CD4-positive, CD25-positive, alpha-beta regulatory T cell (primary cell): ENCODE measurements around the gene TMEM154. TPM values are rescaled to one million over a fixed set of nuclear protein-coding genes. Genes with fewer than 3 reads are reported as not detected.

Experiments used
- ATAC-seq, 2 donors: fragments of 150-1000 bp; cut with Tn5 transposase; one replicate each; pipeline ENCODE4 v1.10.0; 2021; ENCODE audit warnings: low read depth in 2 of 2, moderate number of reproducible peaks in 2 of 2, moderate library complexity in 1 of 2
- DNase-seq, 3 donors: peaks; one replicate each; pipeline versions ENCODE4 v3.0.0 to v3.0.0-alpha.2; 2012 to 2022; ENCODE audit warnings: mixed read lengths in 1 of 3
- H3K27ac ChIP-seq: one replicate; pipeline ENCODE4 v1.7.0; 2013; ENCODE audit warnings: mild to moderate bottlenecking, low read length; ENCODE audit not compliant: insufficient read depth, poor library complexity, severe bottlenecking
- H3K27me3 ChIP-seq: one replicate; pipeline ENCODE4 v1.7.0; 2013; ENCODE audit warnings: low read length; ENCODE audit not compliant: control insufficient read depth, insufficient read depth
- H3K36me3 ChIP-seq: one replicate; pipeline ENCODE4 v1.7.0; 2013; ENCODE audit warnings: mild to moderate bottlenecking, low read length, moderate library complexity; ENCODE audit not compliant: control insufficient read depth, insufficient read depth
- H3K4me1 ChIP-seq: 2 replicates; pipeline ENCODE4 v1.7.0; 2013; ENCODE audit warnings: mild to moderate bottlenecking, low read length; ENCODE audit not compliant: insufficient read depth, control insufficient read depth, poor library complexity, severe bottlenecking
- H3K4me3 ChIP-seq: one replicate; pipeline ENCODE4 v1.7.0; 2013; ENCODE audit warnings: low read depth, mild to moderate bottlenecking, low read length, moderate library complexity
- H3K9me3 ChIP-seq, 2 experiments: 1 replicate in 1 of 2; 2 replicates in 1 of 2; pipeline ENCODE4 v1.7.0; 2013; ENCODE audit warnings: low read length in 2 of 2, mild to moderate bottlenecking in 1 of 2, moderate library complexity in 1 of 2; ENCODE audit not compliant: control insufficient read depth in 2 of 2
- H3K27ac Mint-ChIP-seq, 3 donors: one replicate each; pipeline ENCODE4 v1.8.0; 2020 to 2022; ENCODE audit warnings: mild to moderate bottlenecking in 3 of 3, mixed read lengths in 3 of 3, moderate library complexity in 2 of 3
- H3K27me3 Mint-ChIP-seq: one replicate; pipeline ENCODE4 v1.8.0; 2022; ENCODE audit warnings: mild to moderate bottlenecking, mixed read lengths
- H3K36me3 Mint-ChIP-seq: one replicate; pipeline ENCODE4 v1.8.0; 2020; ENCODE audit warnings: mixed read lengths
- H3K4me1 Mint-ChIP-seq, 4 donors: one replicate each; pipeline ENCODE4 v1.8.0; 2020 to 2022; ENCODE audit warnings: mixed read lengths in 4 of 4, mild to moderate bottlenecking in 1 of 4
- H3K4me3 Mint-ChIP-seq, 4 donors: one replicate each; pipeline ENCODE4 v1.8.0; 2020 to 2022; ENCODE audit warnings: mild to moderate bottlenecking in 4 of 4, mixed read lengths in 4 of 4, moderate library complexity in 3 of 4
- H3K9me3 Mint-ChIP-seq, 7 donors: one replicate each; pipeline ENCODE4 v1.8.0; 2020 to 2022; ENCODE audit warnings: mixed read lengths in 7 of 7, mild to moderate bottlenecking in 3 of 7, moderate library complexity in 2 of 7
- polyA plus RNA-seq, 4 donors: library from polyadenylated mRNA; unstranded; fragments of 300-500 nt; fragmentation: Illumina TruSeq; gene quantifications; one replicate each; pipeline ENCODE4 v1.2.3, GENCODE V29; 2021
- total RNA-seq: library from RNA; stranded (reverse); gene quantifications from one replicate; pipeline ENCODE4 v1.2.3, GENCODE V29; 2022

Gene TMEM154
- total and polyA plus RNA-seq, 5 donors from 2014 or later, result 36.3 to 62.4 (median 55.2) TPM

- no peaks in the 10 kb centered on the region for H3K27me3 Mint-ChIP-seq
- H3K4me3 ChIP-seq, result peak overlapping the region; percentile 38
- H3K9me3 ChIP-seq, result peaks cover 5 to 8% of the 10 kb centered on the region in 2 experiments
- DNase-seq (peak in 1 of 3 donors; percentile 39), ATAC-seq (no peak)
- H3K9me3 Mint-ChIP-seq, result peaks cover 0 to 9% (median 7%) of the 10 kb centered on the region in 7 donors
- H3K27me3 ChIP-seq, result no peaks in the 10 kb centered on the region
- peaks cover 41 to 55% (median 45%) of the 10 kb centered on the region in 4 donors for H3K4me1 Mint-ChIP-seq
- peaks cover 44% of the 10 kb centered on the region for H3K36me3 Mint-ChIP-seq
- peak overlapping the region in 3 of 4 donors; percentile 8 to 48 (median 42) for H3K4me3 Mint-ChIP-seq
- peaks cover 26% of the 10 kb centered on the region for H3K4me1 ChIP-seq
- peak overlapping the region; percentile 30 for H3K27ac ChIP-seq
- H3K27ac Mint-ChIP-seq, result peak overlapping the region; percentile 74 to 81 (median 76)
- peaks cover 10% of the 10 kb centered on the region for H3K36me3 ChIP-seq
These were observed 16.4 kb downstream of the TMEM154 start for GRCh38 chr4:152663203-152664066.

GRCh38 chr4:152661649-152662048, 18.1 kb downstream of the TMEM154 start:
- Histone ChIP-seq H3K4me1 (peaks cover 26% of the 10 kb centered on the region), H3K27ac (peak overlapping the region; percentile 43)
- H3K36me3 Mint-ChIP-seq, result peaks cover 52% of the 10 kb centered on the region

GRCh38 chr4:152660526-152660925, 19.3 kb downstream of the TMEM154 start:
- Mint-ChIP-seq H3K27me3 (no peaks in the 10 kb centered on the region), H3K4me1 (peaks cover 35 to 50% (median 43%) of the 10 kb centered on the region in 4 donors), H3K4me3 (no peak overlapping the region), H3K36me3 (peaks cover 58% of the 10 kb centered on the region), H3K9me3 (peaks cover 0 to 27% (median 14%) of the 10 kb centered on the region in 7 donors), H3K27ac (peak overlapping the region in 1 of 3 donors; percentile 66)
- Histone ChIP-seq H3K4me1 (peaks cover 31% of the 10 kb centered on the region), H3K27me3 (no peaks in the 10 kb centered on the region), H3K4me3 (no peak overlapping the region), H3K36me3 (peaks cover 20% of the 10 kb centered on the region), H3K9me3 (peaks cover 22 to 25% of the 10 kb centered on the region in 2 experiments), H3K27ac (no peak overlapping the region)
- DNase-seq (no peak), ATAC-seq (no peak)

More at GRCh38 chr4:152661649-152662048, 18.1 kb downstream of the TMEM154 start:
- peaks cover 35 to 46% (median 43%) of the 10 kb centered on the region in 4 donors for H3K4me1 Mint-ChIP-seq
- Histone ChIP-seq H3K4me3 (peak overlapping the region; percentile 29), H3K27me3 (no peaks in the 10 kb centered on the region), H3K36me3 (peaks cover 20% of the 10 kb centered on the region), H3K9me3 (peaks cover 22 to 23% of the 10 kb centered on the region in 2 experiments)
- no peaks in the 10 kb centered on the region for H3K27me3 Mint-ChIP-seq
- ATAC-seq (no peak), DNase-seq (peak in 1 of 3 donors; percentile 51)
- peaks cover 0 to 25% (median 14%) of the 10 kb centered on the region in 7 donors for H3K9me3 Mint-ChIP-seq
- peak overlapping the region; percentile 74 to 93 (median 81) for H3K27ac Mint-ChIP-seq
- H3K4me3 Mint-ChIP-seq, result peak overlapping the region; percentile 1 to 42 (median 14)

GRCh38 chr4:152659806-152660205, 20.0 kb downstream of the TMEM154 start:
- Histone ChIP-seq H3K4me1 (peaks cover 31% of the 10 kb centered on the region), H3K27ac (no peak overlapping the region), H3K36me3 (peaks cover 20% of the 10 kb centered on the region), H3K9me3 (peaks cover 22 to 25% of the 10 kb centered on the region in 2 experiments), H3K27me3 (no peaks in the 10 kb centered on the region), H3K4me3 (no peak overlapping the region)
- no peaks in the 10 kb centered on the region for H3K27me3 Mint-ChIP-seq
- H3K4me3 Mint-ChIP-seq, result no peak overlapping the region
- no peak for ATAC-seq
- DNase-seq, result no peak
- peaks cover 35 to 49% (median 39%) of the 10 kb centered on the region in 4 donors for H3K4me1 Mint-ChIP-seq
- H3K9me3 Mint-ChIP-seq, result peaks cover 0 to 27% (median 14%) of the 10 kb centered on the region in 7 donors
- H3K36me3 Mint-ChIP-seq, result peaks cover 60% of the 10 kb centered on the region
- no peak overlapping the region for H3K27ac Mint-ChIP-seq

GRCh38 chr4:152657657-152658056, 22.1 kb downstream of the TMEM154 start:
- Histone ChIP-seq H3K36me3 (peaks cover 20% of the 10 kb centered on the region), H3K4me3 (no peak overlapping the region), H3K27me3 (no peaks in the 10 kb centered on the region), H3K9me3 (peaks cover 22 to 25% of the 10 kb centered on the region in 2 experiments), H3K4me1 (peaks cover 19% of the 10 kb centered on the region), H3K27ac (no peak overlapping the region)
- no peak overlapping the region for H3K4me3 Mint-ChIP-seq
- peaks cover 54% of the 10 kb centered on the region for H3K36me3 Mint-ChIP-seq
- DNase-seq (no peak), ATAC-seq (no peak)
- H3K9me3 Mint-ChIP-seq, result peaks cover 0 to 27% (median 17%) of the 10 kb centered on the region in 7 donors
- no peaks in the 10 kb centered on the region for H3K27me3 Mint-ChIP-seq
- H3K4me1 Mint-ChIP-seq, result peaks cover 22 to 35% (median 26%) of the 10 kb centered on the region in 4 donors
- H3K27ac Mint-ChIP-seq, result no peak overlapping the region

- Mint-ChIP-seq H3K27ac (no peak overlapping the region), H3K27me3 (no peaks in the 10 kb centered on the region), H3K36me3 (peaks cover 65% of the 10 kb centered on the region), H3K4me3 (no peak overlapping the region), H3K4me1 (peaks cover 8 to 20% (median 13%) of the 10 kb centered on the region in 4 donors), H3K9me3 (peaks cover 0 to 27% (median 16%) of the 10 kb centered on the region in 7 donors)
- H3K4me1 ChIP-seq, result peaks cover 5% of the 10 kb centered on the region
- H3K4me3 ChIP-seq, result no peak overlapping the region
- H3K9me3 ChIP-seq, result peaks cover 22 to 25% of the 10 kb centered on the region in 2 experiments
- H3K36me3 ChIP-seq, result peaks cover 38% of the 10 kb centered on the region
- DNase-seq, result no peak
- ATAC-seq, result no peak
- H3K27me3 ChIP-seq, result no peaks in the 10 kb centered on the region
- no peak overlapping the region for H3K27ac ChIP-seq
These were observed 24.3 kb downstream of the TMEM154 start for GRCh38 chr4:152655272-152656129.

GRCh38 chr4:152652102-152652501, 27.7 kb downstream of the TMEM154 start:
- H3K4me3 ChIP-seq, result no peak overlapping the region
- H3K27ac ChIP-seq, result no peak overlapping the region
- ATAC-seq (no peak), DNase-seq (no peak)
- peaks cover 5 to 21% (median 12%) of the 10 kb centered on the region in 4 donors for H3K4me1 Mint-ChIP-seq
- no peaks in the 10 kb centered on the region for H3K27me3 ChIP-seq
- H3K36me3 Mint-ChIP-seq, result peaks cover 62% of the 10 kb centered on the region
- peaks cover 0 to 9% (median 4%) of the 10 kb centered on the region in 7 donors for H3K9me3 Mint-ChIP-seq
- peaks cover 1 to 6% of the 10 kb centered on the region in 2 experiments for H3K9me3 ChIP-seq
- H3K4me1 ChIP-seq, result peaks cover 5% of the 10 kb centered on the region
- H3K27me3 Mint-ChIP-seq, result no peaks in the 10 kb centered on the region
- H3K4me3 Mint-ChIP-seq, result no peak overlapping the region
- H3K27ac Mint-ChIP-seq, result no peak overlapping the region
- peaks cover 36% of the 10 kb centered on the region for H3K36me3 ChIP-seq
